CD14-positive monocyte (primary cell): Measurements from ENCODE around the gene NCOA5. TPM values are rescaled to one million over a fixed set of nuclear protein-coding genes. Genes with fewer than 3 reads are reported as not detected.

Experiments used
- DNase-seq, 3 donors: peaks; one replicate each; pipeline ENCODE4 v3.0.0-alpha.2; 2011 to 2022
- H2AFZ ChIP-seq: 2 replicates; pipeline ENCODE4 v1.6.0; 2012; ENCODE audit warnings: mild to moderate bottlenecking, low read depth, low read length, inconsistent platforms; ENCODE audit not compliant: insufficient read depth, poor library complexity, severe bottlenecking
- H3K27ac ChIP-seq, 2 donors: 1 replicate in 1 of 2; 2 replicates in 1 of 2; pipeline ENCODE4 v1.5.1; 2012 to 2013; ENCODE audit warnings: low read length in 2 of 2, control low read depth in 1 of 2, inconsistent platforms in 1 of 2, low read depth in 1 of 2, mild to moderate bottlenecking in 1 of 2
- H3K27me3 ChIP-seq, 2 donors: one replicate each; pipeline versions ENCODE4 v1.6.0 to v1.6.1; 2011 to 2013; ENCODE audit warnings: low read length in 2 of 2; ENCODE audit not compliant: control insufficient read depth in 2 of 2, insufficient read depth in 2 of 2
- H3K36me3 ChIP-seq, 2 donors: replicated peaks in 1 of 2; 1 replicate in 1 of 2; 2 replicates in 1 of 2; pipeline versions ENCODE4 v1.5.1 to v1.6.1; 2012 to 2013; ENCODE audit warnings: low read length in 2 of 2, control low read depth in 1 of 2, inconsistent platforms in 1 of 2, mild to moderate bottlenecking in 1 of 2; ENCODE audit not compliant: insufficient read depth in 2 of 2, control insufficient read depth in 1 of 2
- H3K4me1 ChIP-seq, 2 donors: 1 replicate in 1 of 2; 2 replicates in 1 of 2; pipeline versions ENCODE4 v1.5.1 to v1.6.1; 2012 to 2013; ENCODE audit warnings: low read length in 2 of 2, control low read depth in 1 of 2, inconsistent platforms in 1 of 2, mild to moderate bottlenecking in 1 of 2, moderate library complexity in 1 of 2; ENCODE audit not compliant: insufficient read depth in 2 of 2, control insufficient read depth in 1 of 2
- H3K4me2 ChIP-seq: replicated peaks from 2 replicates; pipeline ENCODE3; 2012; ENCODE audit warnings: low read length, moderate library complexity, mild to moderate bottlenecking; ENCODE audit not compliant: poor library complexity, severe bottlenecking; ENCODE audit errors: extremely low read depth
- H3K4me3 ChIP-seq, 3 experiments: fragments of 200-600 bp in 1 of 3; sonication (generic) in 1 of 3; replicated peaks in 1 of 3; 1 replicate in 2 of 3; 2 replicates in 1 of 3; pipeline ENCODE4 v1.5.1; 2011 to 2013; ENCODE audit warnings: low read length in 3 of 3, mild to moderate bottlenecking in 3 of 3, control low read depth in 2 of 3, low read depth in 2 of 3, inconsistent platforms in 1 of 3, moderate library complexity in 1 of 3
- H3K79me2 ChIP-seq: 2 replicates; pipeline ENCODE4 v1.6.0; 2012; ENCODE audit warnings: mild to moderate bottlenecking, control low read depth, inconsistent platforms, low read length, moderate library complexity; ENCODE audit not compliant: insufficient read depth
- H3K9ac ChIP-seq: 2 replicates; pipeline ENCODE4 v1.6.0; 2017; ENCODE audit warnings: low read length, mild to moderate bottlenecking; ENCODE audit not compliant: insufficient read depth, poor library complexity, severe bottlenecking
- H3K9me3 ChIP-seq, 2 donors: replicated peaks in 1 of 2; 1 replicate in 1 of 2; 2 replicates in 1 of 2; pipeline versions ENCODE4 v1.5.1 to v1.6.1; 2012 to 2013; ENCODE audit warnings: low read length in 2 of 2, control low read depth in 1 of 2; ENCODE audit not compliant: control insufficient read depth in 1 of 2, insufficient read depth in 1 of 2
- H4K20me1 ChIP-seq: 2 replicates; pipeline ENCODE4 v1.6.0; 2012; ENCODE audit warnings: mild to moderate bottlenecking, low read length, control low read depth, moderate library complexity; ENCODE audit not compliant: insufficient read depth
- H3K27ac Mint-ChIP-seq, 7 donors: one replicate each; pipeline ENCODE4 v1.8.0; 2020; ENCODE audit warnings: mild to moderate bottlenecking in 7 of 7, mixed read lengths in 7 of 7, moderate library complexity in 6 of 7, inconsistent platforms in 2 of 7
- H3K27me3 Mint-ChIP-seq, 3 donors: one replicate each; pipeline ENCODE4 v1.8.0; 2021 to 2022; ENCODE audit warnings: low read depth in 3 of 3, mild to moderate bottlenecking in 3 of 3, mixed read lengths in 3 of 3, moderate library complexity in 3 of 3, inconsistent platforms in 1 of 3
- H3K36me3 Mint-ChIP-seq, 2 donors: one replicate each; pipeline ENCODE4 v1.8.0; 2020; ENCODE audit warnings: mixed read lengths in 2 of 2, inconsistent platforms in 1 of 2, mild to moderate bottlenecking in 1 of 2
- H3K4me1 Mint-ChIP-seq: one replicate; pipeline ENCODE4 v1.8.0; 2020; ENCODE audit warnings: mild to moderate bottlenecking, mixed read lengths
- H3K4me3 Mint-ChIP-seq, 2 donors: one replicate each; pipeline ENCODE4 v1.8.0; 2020; ENCODE audit warnings: mild to moderate bottlenecking in 2 of 2, mixed read lengths in 2 of 2, moderate library complexity in 1 of 2
- H3K9me3 Mint-ChIP-seq, 7 donors: one replicate each; pipeline ENCODE4 v1.8.0; 2020 to 2022; ENCODE audit warnings: mixed read lengths in 7 of 7, mild to moderate bottlenecking in 6 of 7, moderate library complexity in 6 of 7, inconsistent platforms in 2 of 7
- WGBS: methylation state at CpG from one replicate; pipeline ENCODE4 v1.1.5; 2013; ENCODE audit warnings: missing lambda C conversion rate; ENCODE audit not compliant: insufficient coverage; 5-methylcytosine and 5-hydroxymethylcytosine counted together
- intact Hi-C, 2 donors: fragments of 100-400 bp; cut with micrococcal nuclease; formaldehyde crosslinking; loops; one replicate each; pipeline versions ENCODE4 v1.15.0 to v1.15.1; 2023
- polyA plus RNA-seq, 3 donors: library from polyadenylated mRNA; depleted of rRNA in 1 of 3; unstranded in 2 of 3; stranded (reverse) in 1 of 3; fragments of 300-500 nt in 2 of 3; fragments of >200 nt in 1 of 3; fragmentation: Illumina TruSeq in 2 of 3; gene quantifications; 1 replicate in 2 of 3; 2 replicates in 1 of 3; pipeline ENCODE4 v1.2.3, GENCODE V29; 2012 to 2021
- TF ChIP-seq, protein P1 (sequence below): fragments of 200-600 bp; IDR thresholded peaks from one replicate; pipeline ENCODE4 v1.8.0; 2022; ENCODE audit warnings: antibody characterized with exemption, mild to moderate bottlenecking

NCOA5 gene
- polyA plus RNA-seq, 3 donors = 4.5 to 10.2 (median 6.0) TPM

DNA sequence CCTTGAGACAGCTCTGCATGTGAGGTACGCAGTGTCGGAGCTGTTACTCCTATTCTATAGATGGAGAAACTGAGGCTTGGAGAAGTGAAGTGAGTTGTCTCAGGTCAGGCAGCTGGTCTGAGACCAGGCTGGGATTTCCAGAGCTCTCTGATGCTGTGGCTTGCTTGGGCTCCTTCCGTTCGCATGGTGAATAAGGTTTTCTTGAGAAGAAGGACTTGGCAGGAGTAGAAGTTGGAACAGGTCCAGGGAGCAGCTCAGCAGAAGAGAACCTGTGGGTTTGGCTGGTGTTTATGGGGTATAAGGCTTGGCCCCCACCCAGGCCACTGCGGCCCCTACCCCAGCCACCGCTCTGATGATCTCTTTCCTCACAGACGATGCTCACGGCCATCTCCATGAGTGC is 53.4 kb downstream of the NCOA5 start:
- no peak overlapping the region for H3K4me2 ChIP-seq
- H3K27me3 ChIP-seq = peaks cover 29 to 32% of the 10 kb centered on the region in 2 donors
- Mint-ChIP-seq H3K27me3 (peaks cover 38 to 45% (median 45%) of the 10 kb centered on the region in 3 donors), H3K4me1 (no peaks in the 10 kb centered on the region), H3K9me3 (peaks cover 0 to 4% (median 0%) of the 10 kb centered on the region in 7 donors), H3K27ac (no peak overlapping the region), H3K36me3 (no peaks in the 10 kb centered on the region), H3K4me3 (no peak overlapping the region)
- no peak overlapping the region for H3K4me3 ChIP-seq
- DNase-seq = no peak
- no peaks in the 10 kb centered on the region for H4K20me1 ChIP-seq
- H3K36me3 ChIP-seq = no peaks in the 10 kb centered on the region
- no peaks in the 10 kb centered on the region for H3K4me1 ChIP-seq
- intact Hi-C loops = no loop called here
- TF ChIP-seq, protein P1, sequence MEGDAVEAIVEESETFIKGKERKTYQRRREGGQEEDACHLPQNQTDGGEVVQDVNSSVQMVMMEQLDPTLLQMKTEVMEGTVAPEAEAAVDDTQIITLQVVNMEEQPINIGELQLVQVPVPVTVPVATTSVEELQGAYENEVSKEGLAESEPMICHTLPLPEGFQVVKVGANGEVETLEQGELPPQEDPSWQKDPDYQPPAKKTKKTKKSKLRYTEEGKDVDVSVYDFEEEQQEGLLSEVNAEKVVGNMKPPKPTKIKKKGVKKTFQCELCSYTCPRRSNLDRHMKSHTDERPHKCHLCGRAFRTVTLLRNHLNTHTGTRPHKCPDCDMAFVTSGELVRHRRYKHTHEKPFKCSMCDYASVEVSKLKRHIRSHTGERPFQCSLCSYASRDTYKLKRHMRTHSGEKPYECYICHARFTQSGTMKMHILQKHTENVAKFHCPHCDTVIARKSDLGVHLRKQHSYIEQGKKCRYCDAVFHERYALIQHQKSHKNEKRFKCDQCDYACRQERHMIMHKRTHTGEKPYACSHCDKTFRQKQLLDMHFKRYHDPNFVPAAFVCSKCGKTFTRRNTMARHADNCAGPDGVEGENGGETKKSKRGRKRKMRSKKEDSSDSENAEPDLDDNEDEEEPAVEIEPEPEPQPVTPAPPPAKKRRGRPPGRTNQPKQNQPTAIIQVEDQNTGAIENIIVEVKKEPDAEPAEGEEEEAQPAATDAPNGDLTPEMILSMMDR = no peak
- no peak overlapping the region for H3K27ac ChIP-seq
- no peak overlapping the region for H2AFZ ChIP-seq
- peaks cover 0 to 2% of the 10 kb centered on the region in 2 donors for H3K9me3 ChIP-seq
- no peak overlapping the region for H3K9ac ChIP-seq
- WGBS = 80% methylated on average over 2 of the region's 8 CpGs
- no peaks in the 10 kb centered on the region for H3K79me2 ChIP-seq

DNA sequence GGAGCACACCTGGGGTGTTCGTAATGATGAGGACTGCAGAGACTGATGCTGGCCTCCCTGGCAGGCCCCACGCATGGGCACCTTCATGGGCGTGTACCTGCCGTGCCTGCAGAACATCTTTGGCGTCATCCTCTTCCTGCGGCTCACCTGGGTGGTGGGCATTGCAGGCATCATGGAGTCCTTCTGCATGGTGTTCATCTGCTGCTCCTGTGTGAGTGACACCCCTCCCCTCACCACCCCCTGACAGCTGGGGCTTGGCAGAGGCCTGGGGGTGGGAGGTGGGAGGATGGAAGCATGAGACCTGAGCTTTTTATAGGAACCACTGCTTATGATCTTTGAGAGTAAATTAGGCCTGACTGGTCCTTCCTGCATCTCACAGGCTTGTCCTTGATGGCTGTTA is 54.0 kb downstream of the NCOA5 start:
- Histone ChIP-seq H3K79me2 (no peaks in the 10 kb centered on the region), H3K27ac (no peak overlapping the region), H3K27me3 (peaks cover 35 to 39% of the 10 kb centered on the region in 2 donors), H2AFZ (no peak overlapping the region), H3K9ac (no peak overlapping the region), H3K4me3 (no peak overlapping the region), H3K4me2 (no peak overlapping the region), H3K9me3 (peaks cover 0 to 8% of the 10 kb centered on the region in 2 donors), H3K36me3 (no peaks in the 10 kb centered on the region), H3K4me1 (no peaks in the 10 kb centered on the region), H4K20me1 (no peaks in the 10 kb centered on the region)
- H3K27me3 Mint-ChIP-seq = peaks cover 44 to 52% (median 46%) of the 10 kb centered on the region in 3 donors
- 33% methylated on average over 1 of the region's 6 CpGs for WGBS
- no peak for DNase-seq
- no peaks in the 10 kb centered on the region for H3K4me1 Mint-ChIP-seq
- H3K4me3 Mint-ChIP-seq = no peak overlapping the region
- intact Hi-C loops = no loop called here
- no peaks in the 10 kb centered on the region for H3K36me3 Mint-ChIP-seq
- H3K27ac Mint-ChIP-seq = no peak overlapping the region
- peaks cover 0 to 9% (median 0%) of the 10 kb centered on the region in 7 donors for H3K9me3 Mint-ChIP-seq
- TF ChIP-seq, protein P1 = no peak
